Gastrocnemius medialis (tissue), 4 donors: ENCODE measurements around the gene VPS52.

Experiments
- CTCF ChIP-seq, 5 experiments: fragments of 450-650 bp in 3 of 5; fragments of 200-600 bp in 2 of 5; sonication (generic) in 2 of 5; IDR thresholded peaks in 4 of 5; conservative IDR thresholded peaks in 1 of 5; 1 replicate in 4 of 5; 2 replicates in 1 of 5; pipeline ENCODE4 v1.5.1; 2016 to 2019; ENCODE audit warnings: antibody characterized with exemption in 5 of 5, mild to moderate bottlenecking in 3 of 5, moderate library complexity in 3 of 5
- POLR2A ChIP-seq, 2 donors: fragments of 450-650 bp; IDR thresholded peaks; one replicate each; pipeline ENCODE4 v1.6.1; 2017; ENCODE audit warnings: antibody characterized with exemption in 2 of 2, mild to moderate bottlenecking in 2 of 2, moderate library complexity in 2 of 2

DNA sequence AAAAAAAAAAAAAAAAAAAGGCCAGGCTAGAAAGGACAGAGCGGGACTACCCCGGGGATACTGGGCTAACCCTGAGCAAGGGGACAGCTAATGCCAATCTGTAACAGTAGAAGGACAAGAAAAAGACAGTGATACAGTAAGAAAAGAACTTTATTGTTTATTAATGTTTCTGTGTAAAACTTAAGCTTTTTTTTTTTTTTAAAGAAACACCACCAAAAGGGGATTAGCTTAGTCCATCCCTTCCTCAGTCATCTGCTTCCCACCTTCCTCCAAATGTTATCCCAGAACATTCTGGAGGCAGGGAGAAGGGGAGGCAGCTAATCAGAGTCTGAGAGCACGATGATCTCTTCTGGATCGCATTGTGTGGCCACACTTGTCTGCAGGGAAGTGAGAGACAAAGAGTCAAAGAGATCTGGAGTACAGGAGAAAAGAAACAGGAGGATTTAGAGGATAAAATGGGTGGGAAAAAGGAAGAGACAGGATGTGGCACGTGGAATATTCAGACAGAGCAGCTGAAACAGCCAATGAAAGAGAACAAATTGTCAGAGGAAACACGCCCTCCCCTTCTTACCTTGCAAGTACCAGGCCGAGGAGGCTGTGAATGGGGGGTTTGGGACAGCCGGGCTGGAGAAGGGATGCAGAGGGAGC lies 46.9 kb upstream of the VPS52 start:
- TF ChIP-seq CTCF (IDR thresholded peaks at IDR 0.05 in 4 of 5, conservative IDR thresholded peaks at IDR 0.05 in 1 of 5) (no peak), POLR2A (IDR thresholded peaks at IDR 0.05) (no peak)
